Keratinocyte (primary cell): Measurements from ENCODE around the gene HABP2. TPM values are rescaled to one million over a fixed set of nuclear protein-coding genes. Genes with fewer than 3 reads are reported as not detected.

Experiments
- DNase-seq: peaks from one replicate; pipeline ENCODE4 v3.0.0-alpha.2; 2011; ENCODE audit warnings: low read depth, missing footprints, low spot score
- FAIRE-seq: peaks from 2 replicates; lab custom pipeline; 2011; peaks lifted over from hg19 to GRCh38; lab: Jason Lieb, UNC
- H2AFZ ChIP-seq: 2 replicates; pipeline ENCODE4 v1.6.0; 2012; ENCODE audit warnings: low read length, control low read depth, inconsistent platforms; ENCODE audit not compliant: control insufficient read depth
- H3K27ac ChIP-seq: 2 replicates; pipeline ENCODE4 v1.5.1; 2011; ENCODE audit warnings: low read length; ENCODE audit not compliant: control insufficient read depth, insufficient read depth
- H3K27me3 ChIP-seq: 3 replicates; pipeline ENCODE4 v1.6.0; 2011; ENCODE audit warnings: low read length; ENCODE audit not compliant: control insufficient read depth, insufficient read depth; ENCODE audit errors: extremely low read depth
- H3K36me3 ChIP-seq, 2 experiments: 2 replicates in 1 of 2; 3 replicates in 1 of 2; pipeline ENCODE4 v1.5.1; 2011; ENCODE audit warnings: low read length in 2 of 2, mild to moderate bottlenecking in 1 of 2; ENCODE audit not compliant: control insufficient read depth in 2 of 2, insufficient read depth in 2 of 2; ENCODE audit errors: extremely low read depth in 1 of 2
- H3K4me1 ChIP-seq: 3 replicates; pipeline ENCODE4 v1.5.1; 2011; ENCODE audit warnings: low read length; ENCODE audit not compliant: control insufficient read depth, insufficient read depth; ENCODE audit errors: extremely low read depth
- H3K4me2 ChIP-seq: 3 replicates; pipeline ENCODE4 v1.6.0; 2011; ENCODE audit warnings: low read depth, low read length; ENCODE audit not compliant: control insufficient read depth, insufficient read depth; ENCODE audit errors: extremely low read depth
- H3K4me3 ChIP-seq, 3 experiments: fragments of 200-600 bp in 1 of 3; sonication (generic) in 1 of 3; 2 replicates in 2 of 3; 3 replicates in 1 of 3; pipeline ENCODE4 v1.5.1; 2011 to 2016; ENCODE audit warnings: low read length in 3 of 3, mild to moderate bottlenecking in 3 of 3, control low read depth in 2 of 3, inconsistent platforms in 1 of 3, low read depth in 1 of 3, mixed read lengths in 1 of 3, mixed run types in 1 of 3, moderate library complexity in 1 of 3; ENCODE audit not compliant: control insufficient read depth in 2 of 3, insufficient read depth in 2 of 3; ENCODE audit errors: extremely low read depth in 1 of 3
- H3K79me2 ChIP-seq: 2 replicates; pipeline ENCODE4 v1.6.0; 2012; ENCODE audit warnings: low read length; ENCODE audit not compliant: control insufficient read depth, insufficient read depth
- H3K9ac ChIP-seq: 3 replicates; pipeline ENCODE4 v1.6.0; 2011; ENCODE audit warnings: low read length; ENCODE audit not compliant: control insufficient read depth, insufficient read depth; ENCODE audit errors: extremely low read depth
- H3K9me1 ChIP-seq: 3 replicates; pipeline ENCODE4 v1.6.0; 2011; ENCODE audit warnings: low read length; ENCODE audit not compliant: control insufficient read depth, insufficient read depth; ENCODE audit errors: extremely low read depth
- H3K9me3 ChIP-seq: 2 replicates; pipeline ENCODE4 v1.5.1; 2012; ENCODE audit warnings: low read depth, low read length; ENCODE audit not compliant: control insufficient read depth
- H4K20me1 ChIP-seq: 3 replicates; pipeline ENCODE4 v1.6.0; 2011; ENCODE audit warnings: low read length; ENCODE audit not compliant: control insufficient read depth, insufficient read depth; ENCODE audit errors: extremely low read depth
- CTCF ChIP-seq, 3 experiments: IDR thresholded peaks in 1 of 3; conservative IDR thresholded peaks in 1 of 3; optimal IDR thresholded peaks in 1 of 3; 2 replicates in 2 of 3; 3 replicates in 1 of 3; pipeline versions ENCODE3 to v1.5.1; 2011; ENCODE audit warnings: low read length in 3 of 3, mild to moderate bottlenecking in 3 of 3, moderate library complexity in 2 of 3, control low read depth in 1 of 3, inconsistent platforms in 1 of 3; ENCODE audit not compliant: insufficient read depth in 2 of 3; ENCODE audit errors: extremely low read depth in 1 of 3
- EZH2 ChIP-seq: IDR thresholded peaks from one replicate; pipeline ENCODE4 v1.6.1; 2012; ENCODE audit warnings: inconsistent platforms, mild to moderate bottlenecking, low read length, moderate library complexity
- dilution Hi-C: fragments of 300-500 bp; cut with MboI; formaldehyde crosslinking; loops from one replicate; pipeline ENCODE4 v1.7.0; 2020; ENCODE audit warnings: low sequenced_read_pairs; ENCODE audit not compliant: extremely low pct_ligation_motif_present
- polyA plus RNA-seq, 5 experiments: library from polyadenylated mRNA; depleted of rRNA in 3 of 5; stranded (reverse) in 3 of 5; stranded (forward) in 1 of 5; unstranded in 1 of 5; fragments of >200 nt; gene quantifications; 1 replicate in 1 of 5; 2 replicates in 3 of 5; 3 replicates in 1 of 5; pipeline versions ENCODE4 v1.2.1 to v1.2.3, GENCODE V29; 2011 to 2012; ENCODE audit warnings: missing spikeins in 2 of 5, low read depth in 1 of 5, low replicate concordance in 1 of 5

HABP2 gene
- polyA plus RNA-seq, 1 donor (not counting 4 experiments of a cell fraction or from before 2014, with no cell fraction given), result not detected

- TF ChIP-seq CTCF (optimal IDR thresholded peaks at IDR 0.05 in 1 of 3, IDR thresholded peaks at IDR 0.05 in 1 of 3, conservative IDR thresholded peaks at IDR 0.05 in 1 of 3; ENCODE audit: extremely low read depth in 1 of 3, insufficient read depth in 2 of 3, low read length in 3 of 3) (no peak), EZH2 (no peak)
- Histone ChIP-seq H3K27ac (no peak overlapping the region), H2AFZ (no peak overlapping the region), H3K4me3 (no peak overlapping the region), H3K79me2 (no peaks in the 10 kb centered on the region), H3K36me3 (no peaks in the 10 kb centered on the region), H3K4me1 (no peaks in the 10 kb centered on the region), H3K27me3 (no peaks in the 10 kb centered on the region), H4K20me1 (no peaks in the 10 kb centered on the region), H3K4me2 (no peak overlapping the region), H3K9me3 (no peaks in the 10 kb centered on the region), H3K9me1 (no peaks in the 10 kb centered on the region), H3K9ac (no peak overlapping the region)
- no peak for DNase-seq
- no peak for FAIRE-seq
- dilution Hi-C loops, result no loop called here
Measured at GRCh38 chr10:113511419-113511818, 41.4 kb upstream of the HABP2 start.

- H3K4me2 ChIP-seq, result no peak overlapping the region
- no peak overlapping the region for H3K4me3 ChIP-seq
- H3K36me3 ChIP-seq, result no peaks in the 10 kb centered on the region
- TF ChIP-seq EZH2, result no peak
- TF ChIP-seq CTCF (optimal IDR thresholded peaks at IDR 0.05 in 1 of 3, IDR thresholded peaks at IDR 0.05 in 1 of 3, conservative IDR thresholded peaks at IDR 0.05 in 1 of 3; ENCODE audit: extremely low read depth in 1 of 3, insufficient read depth in 2 of 3, low read length in 3 of 3), result no peak
- dilution Hi-C loops, result no loop called here
- H2AFZ ChIP-seq, result no peak overlapping the region
- no peak for FAIRE-seq
- H3K4me1 ChIP-seq, result no peaks in the 10 kb centered on the region
- H4K20me1 ChIP-seq, result no peaks in the 10 kb centered on the region
- H3K9me3 ChIP-seq, result no peaks in the 10 kb centered on the region
- H3K79me2 ChIP-seq, result no peaks in the 10 kb centered on the region
- H3K9me1 ChIP-seq, result no peaks in the 10 kb centered on the region
- H3K27me3 ChIP-seq, result no peaks in the 10 kb centered on the region
- H3K9ac ChIP-seq, result no peak overlapping the region
- H3K27ac ChIP-seq, result no peak overlapping the region
- DNase-seq, result no peak
Measured at GRCh38 chr10:113515161-113515560, 37.7 kb upstream of the HABP2 start.
